GM12892 (cell line): Measurements from ENCODE around the gene CYB5R2.
"Not testable (repeated sequence)": the region's sequence is repeated elsewhere in the genome, so short reads cannot be mapped to it uniquely, and the experiment has no call there.

Experiments used
- POLR2A ChIP-seq: IDR thresholded peaks from 2 replicates; pipeline ENCODE4 v1.6.1; 2011; ENCODE audit warnings: low read depth, low read length, control low read depth
- TAF1 ChIP-seq: IDR thresholded peaks from 2 replicates; pipeline ENCODE4 v1.6.1; 2011; ENCODE audit warnings: low read depth, mild to moderate bottlenecking, control low read depth, low read length, borderline replicate concordance

- TF ChIP-seq TAF1, POLR2A: not testable (repeated sequence)
These were observed 9.8 kb downstream of the CYB5R2 start for GRCh38 chr11:7663531-7663930.
